ENCODE results near the gene BAMBI.

BAMBI gene

DNA sequence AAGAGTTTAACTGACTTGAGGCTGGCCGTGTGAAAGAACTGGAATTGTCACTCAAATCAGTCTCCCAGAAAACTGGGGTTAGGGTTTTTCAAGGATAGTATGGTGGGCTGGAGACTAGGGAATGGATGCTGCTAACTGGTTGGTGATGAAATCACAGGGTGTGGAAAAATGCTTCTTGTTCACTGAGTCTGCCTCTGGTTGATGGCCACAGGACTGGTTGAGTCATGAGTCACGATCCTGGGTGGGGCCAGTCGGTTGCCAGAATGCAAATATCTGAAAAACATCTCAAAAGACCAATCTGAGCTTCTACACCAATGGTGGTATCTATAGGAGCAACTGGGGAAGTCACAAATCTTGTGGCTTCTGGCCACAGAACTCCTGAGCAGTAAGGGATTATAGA is 16.3 kb upstream of the BAMBI start:
- no peaks in the 10 kb centered on the region for H3K27me3 ChIP-seq (ENCODE audit: insufficient read depth, low read depth, severe bottlenecking)
- no peaks in the 10 kb centered on the region for H3K9me3 ChIP-seq (ENCODE audit: severe bottlenecking)
- H3K4me3 ChIP-seq (ENCODE audit: low read depth, low read length), result no peak overlapping the region
- no peak overlapping the region for H3K27ac ChIP-seq
- H3K36me3 ChIP-seq, result no peaks in the 10 kb centered on the region
- no peak for DNase-seq
- TF ChIP-seq, protein P1, sequence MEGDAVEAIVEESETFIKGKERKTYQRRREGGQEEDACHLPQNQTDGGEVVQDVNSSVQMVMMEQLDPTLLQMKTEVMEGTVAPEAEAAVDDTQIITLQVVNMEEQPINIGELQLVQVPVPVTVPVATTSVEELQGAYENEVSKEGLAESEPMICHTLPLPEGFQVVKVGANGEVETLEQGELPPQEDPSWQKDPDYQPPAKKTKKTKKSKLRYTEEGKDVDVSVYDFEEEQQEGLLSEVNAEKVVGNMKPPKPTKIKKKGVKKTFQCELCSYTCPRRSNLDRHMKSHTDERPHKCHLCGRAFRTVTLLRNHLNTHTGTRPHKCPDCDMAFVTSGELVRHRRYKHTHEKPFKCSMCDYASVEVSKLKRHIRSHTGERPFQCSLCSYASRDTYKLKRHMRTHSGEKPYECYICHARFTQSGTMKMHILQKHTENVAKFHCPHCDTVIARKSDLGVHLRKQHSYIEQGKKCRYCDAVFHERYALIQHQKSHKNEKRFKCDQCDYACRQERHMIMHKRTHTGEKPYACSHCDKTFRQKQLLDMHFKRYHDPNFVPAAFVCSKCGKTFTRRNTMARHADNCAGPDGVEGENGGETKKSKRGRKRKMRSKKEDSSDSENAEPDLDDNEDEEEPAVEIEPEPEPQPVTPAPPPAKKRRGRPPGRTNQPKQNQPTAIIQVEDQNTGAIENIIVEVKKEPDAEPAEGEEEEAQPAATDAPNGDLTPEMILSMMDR (IDR thresholded peaks at IDR 0.05; ENCODE audit: low read depth, low read length), result no peak

DNA sequence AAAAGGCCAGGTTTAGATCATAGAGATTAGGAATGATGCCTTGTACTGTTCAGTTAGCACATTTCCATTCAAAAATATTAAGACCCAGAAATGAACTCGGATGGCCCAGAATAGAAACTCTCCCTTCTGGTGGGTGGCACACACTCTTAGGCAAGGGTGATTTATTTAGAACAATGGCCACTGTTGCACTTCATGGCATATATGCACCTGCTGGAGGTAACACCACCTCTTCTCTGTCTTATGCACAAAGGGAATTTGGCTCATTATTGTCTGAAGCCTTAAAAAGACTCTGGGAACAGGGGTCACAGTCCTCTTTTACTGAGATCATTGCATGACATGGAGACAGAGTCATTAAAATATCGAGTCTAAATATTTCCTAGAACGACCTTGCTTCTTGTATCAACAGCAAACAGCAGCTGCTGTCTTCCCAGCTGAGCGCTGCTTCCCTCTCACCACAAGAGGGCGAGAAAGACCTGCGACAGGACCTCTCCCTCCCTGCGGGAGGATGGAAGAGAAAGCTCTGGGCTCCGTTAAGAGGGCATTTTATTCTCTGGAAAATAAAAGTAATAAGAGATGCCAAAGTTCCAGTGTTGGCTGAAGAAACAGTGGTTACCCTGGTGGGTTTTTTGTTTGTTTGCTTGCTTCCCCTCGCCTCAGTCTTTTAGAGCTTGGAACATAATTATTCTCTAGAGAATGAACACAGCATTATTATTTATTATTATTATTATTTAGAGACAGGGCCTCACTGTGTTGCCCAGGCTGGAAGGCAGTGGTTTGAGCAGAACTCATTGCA is 13.5 kb upstream of the BAMBI start:
- H3K27me3 ChIP-seq (ENCODE audit: insufficient read depth, low read depth, severe bottlenecking), result no peaks in the 10 kb centered on the region
- no peaks in the 10 kb centered on the region for H3K9me3 ChIP-seq (ENCODE audit: severe bottlenecking)
- no peak overlapping the region for H3K27ac ChIP-seq
- peak; percentile 61 for DNase-seq
- H3K36me3 ChIP-seq, result no peaks in the 10 kb centered on the region
- no peak overlapping the region for H3K4me3 ChIP-seq (ENCODE audit: low read depth, low read length)
- TF ChIP-seq, protein P1 (IDR thresholded peaks at IDR 0.05; ENCODE audit: low read depth, low read length), result peak; percentile 77

DNA sequence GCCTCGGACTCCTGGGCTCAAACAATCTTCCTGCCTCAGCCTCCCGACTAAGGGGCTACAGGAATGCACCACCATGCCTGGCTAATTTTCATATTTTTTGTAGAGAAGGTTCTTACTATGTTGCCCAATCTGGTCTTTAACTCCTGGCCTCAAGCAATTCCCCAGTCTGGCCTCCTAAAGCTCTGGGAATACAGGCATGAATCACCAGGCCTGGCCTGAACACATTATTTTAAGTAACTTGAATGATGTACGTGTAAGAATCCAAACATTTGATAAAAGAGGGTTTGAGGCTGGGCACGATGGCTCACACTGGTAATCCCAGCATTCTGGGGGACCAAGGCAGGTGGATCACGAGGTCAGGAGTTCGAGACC is 13.0 kb upstream of the BAMBI start:
- DNase-seq, result no peak
- H3K4me3 ChIP-seq (ENCODE audit: low read depth, low read length), result no peak overlapping the region
- no peak overlapping the region for H3K27ac ChIP-seq
- H3K27me3 ChIP-seq (ENCODE audit: insufficient read depth, low read depth, severe bottlenecking), result peaks cover 4% of the 10 kb centered on the region
- TF ChIP-seq, protein P1 (IDR thresholded peaks at IDR 0.05; ENCODE audit: low read depth, low read length), result no peak
- H3K36me3 ChIP-seq, result no peaks in the 10 kb centered on the region
- no peaks in the 10 kb centered on the region for H3K9me3 ChIP-seq (ENCODE audit: severe bottlenecking)

DNA sequence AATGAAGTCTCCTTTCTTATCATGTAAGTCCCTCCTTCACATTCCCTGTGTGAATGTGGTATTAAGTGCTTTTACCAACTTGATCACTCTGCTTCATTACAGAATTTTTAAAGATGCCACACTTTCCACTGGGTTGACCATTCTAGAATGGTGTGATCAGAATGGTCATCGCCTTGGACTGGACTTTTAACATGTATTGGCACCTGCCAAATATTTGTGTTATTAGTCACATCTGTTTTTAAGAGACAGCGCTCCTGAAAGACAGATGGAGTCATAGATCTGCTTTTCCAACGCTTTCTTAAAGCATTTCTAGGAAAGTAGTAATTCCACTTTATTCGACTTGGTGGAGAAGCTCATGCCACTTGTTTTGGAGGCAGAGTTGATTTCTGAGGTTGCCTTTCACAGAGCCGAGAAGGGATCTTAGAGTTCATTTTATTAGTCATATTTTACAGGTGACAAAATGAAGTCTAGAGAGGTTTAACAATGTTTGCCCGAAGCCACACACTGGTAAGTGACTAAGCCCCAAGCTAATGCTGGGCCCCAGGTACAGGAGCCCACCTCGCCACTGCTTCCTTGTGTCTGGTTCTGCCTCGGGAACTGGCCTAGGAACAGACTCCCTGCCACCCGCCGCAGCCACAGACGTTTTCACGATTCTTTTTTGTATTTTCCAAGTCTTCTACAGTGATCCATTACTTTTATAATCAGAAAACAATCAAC is 10.4 kb upstream of the BAMBI start:
- peaks cover 4% of the 10 kb centered on the region for H3K27me3 ChIP-seq (ENCODE audit: insufficient read depth, low read depth, severe bottlenecking)

DNA sequence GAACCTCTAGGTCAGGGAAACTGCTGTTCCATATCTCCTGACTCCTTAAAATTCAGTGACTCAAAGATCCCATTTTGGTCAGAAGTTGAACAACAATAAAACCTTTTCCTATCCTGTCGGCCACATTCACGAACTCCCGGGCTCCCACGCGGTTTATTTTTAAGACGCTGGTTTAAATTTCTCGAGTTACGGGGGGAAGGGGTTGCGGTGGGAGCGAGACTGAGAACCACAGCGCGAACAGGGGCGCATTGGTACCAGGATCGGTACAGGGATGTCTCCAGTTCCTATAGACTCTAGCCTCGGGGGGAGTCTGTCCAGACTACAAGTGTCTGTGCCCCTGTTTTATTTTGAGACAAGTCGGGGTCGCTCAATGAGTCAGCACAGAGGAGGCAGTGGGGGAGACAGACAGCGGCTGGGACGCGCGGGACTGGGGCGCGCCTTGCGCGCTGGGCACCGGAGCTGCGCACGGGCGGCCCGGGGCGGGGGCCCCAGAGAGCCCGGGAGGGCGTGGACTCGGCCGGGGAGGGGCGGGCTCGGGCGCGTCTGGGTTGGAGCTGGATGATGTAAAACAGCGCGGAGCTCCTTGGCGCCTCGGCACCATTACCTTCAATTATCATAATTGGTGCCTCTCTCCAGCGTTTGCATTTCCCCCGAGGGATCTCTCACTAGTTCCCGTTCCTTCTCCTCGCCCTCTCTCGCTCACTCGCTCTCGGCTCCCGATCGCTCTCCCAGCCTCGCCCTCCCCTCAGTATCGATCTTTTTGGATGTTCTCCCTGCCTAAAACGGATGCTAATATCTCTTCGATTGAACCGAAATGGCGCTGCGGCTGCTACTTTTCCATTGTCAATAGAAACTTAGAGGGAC is 8.7 kb upstream of the BAMBI start:
- Histone ChIP-seq H3K9me3 (ENCODE audit: severe bottlenecking) (no peaks in the 10 kb centered on the region), H3K4me3 (ENCODE audit: low read depth, low read length) (peak overlapping the region; percentile 48), H3K27ac (no peak overlapping the region), H3K27me3 (ENCODE audit: insufficient read depth, low read depth, severe bottlenecking) (peaks cover 4% of the 10 kb centered on the region), H3K36me3 (no peaks in the 10 kb centered on the region)
- TF ChIP-seq, protein P1 (IDR thresholded peaks at IDR 0.05; ENCODE audit: low read depth, low read length), result no peak
- peak; percentile 42 for DNase-seq

More for the DNA sequence above, 10.4 kb upstream of the BAMBI start:
- Histone ChIP-seq H3K27ac (no peak overlapping the region), H3K9me3 (ENCODE audit: severe bottlenecking) (no peaks in the 10 kb centered on the region), H3K36me3 (no peaks in the 10 kb centered on the region), H3K4me3 (ENCODE audit: low read depth, low read length) (no peak overlapping the region)
- DNase-seq, result no peak
- TF ChIP-seq, protein P1 (IDR thresholded peaks at IDR 0.05; ENCODE audit: low read depth, low read length), result no peak
